CD4-positive, alpha-beta T cell (primary cell): ENCODE measurements around the gene ZNF263. TPM values are rescaled to one million over a fixed set of nuclear protein-coding genes. Genes with fewer than 3 reads are reported as not detected.
A peak's percentile ranks its signal among the peaks of the same experiment; 100 is the strongest.

Source experiments
- ATAC-seq: fragments of 200-7000 bp; cut with Tn5 transposase; one replicate; pipeline ENCODE4 v1.10.0; 2022; ENCODE audit warnings: mild to moderate bottlenecking; ENCODE audit not compliant: poor library complexity
- CTCF ChIA-PET: fragments of 350-600 bp; sonication (Branson Sonifier 250); formaldehyde crosslinking; loops from one replicate; lab custom pipeline; 2021; ENCODE audit warnings: antibody characterized with exemption, inconsistent platforms; lab: Charles Lee
- POLR2A ChIA-PET: fragments of 350-600 bp; sonication (Branson Sonifier 250); formaldehyde crosslinking; loops from one replicate; lab custom pipeline; 2021; ENCODE audit warnings: antibody characterized with exemption, inconsistent platforms; lab: Charles Lee
- DNase-seq, 14 experiments: peaks; one replicate each; pipeline ENCODE4 v3.0.0-alpha.2; 2013 to 2020; ENCODE audit warnings: mixed read lengths in 2 of 14
- H3K27ac ChIP-seq, 2 donors: one replicate each; pipeline versions ENCODE4 v1.5.1 to v1.7.0; 2013; ENCODE audit warnings: low read length in 2 of 2, low read depth in 1 of 2, mild to moderate bottlenecking in 1 of 2
- H3K27me3 ChIP-seq, 2 experiments: 1 replicate in 1 of 2; 2 replicates in 1 of 2; pipeline versions ENCODE4 v1.6.1 to v1.7.0; 2013; ENCODE audit warnings: low read length in 2 of 2, control low read depth in 1 of 2, mild to moderate bottlenecking in 1 of 2, moderate library complexity in 1 of 2; ENCODE audit not compliant: insufficient read depth in 2 of 2, control insufficient read depth in 1 of 2
- H3K36me3 ChIP-seq: one replicate; pipeline ENCODE4 v1.6.1; 2013; ENCODE audit warnings: low read length, control low read depth; ENCODE audit not compliant: insufficient read depth
- H3K4me1 ChIP-seq: one replicate; pipeline ENCODE4 v1.6.1; 2013; ENCODE audit warnings: low read length, control low read depth; ENCODE audit not compliant: insufficient read depth
- H3K4me3 ChIP-seq: one replicate; pipeline ENCODE4 v1.5.1; 2013; ENCODE audit warnings: mild to moderate bottlenecking, low read length, moderate library complexity
- H3K9me3 ChIP-seq, 2 experiments: 1 replicate in 1 of 2; 2 replicates in 1 of 2; pipeline versions ENCODE4 v1.6.1 to v1.7.0; 2013; ENCODE audit warnings: low read length in 2 of 2, mild to moderate bottlenecking in 2 of 2, control low read depth in 1 of 2, moderate library complexity in 1 of 2; ENCODE audit not compliant: control insufficient read depth in 1 of 2, insufficient read depth in 1 of 2
- H3K27ac Mint-ChIP-seq: one replicate; pipeline ENCODE4 v1.8.0; 2020; ENCODE audit warnings: mixed read lengths
- H3K27me3 Mint-ChIP-seq: one replicate; pipeline ENCODE4 v1.8.0; 2021; ENCODE audit warnings: mixed read lengths
- H3K36me3 Mint-ChIP-seq: one replicate; pipeline ENCODE4 v1.8.0; 2021; ENCODE audit warnings: low read depth, mixed read lengths
- H3K4me1 Mint-ChIP-seq: one replicate; pipeline ENCODE4 v1.8.0; 2021; ENCODE audit warnings: low read depth, mixed read lengths
- H3K4me3 Mint-ChIP-seq: one replicate; pipeline ENCODE4 v1.8.0; 2020; ENCODE audit warnings: mild to moderate bottlenecking, mixed read lengths
- H3K9me3 Mint-ChIP-seq: one replicate; pipeline ENCODE4 v1.8.0; 2020; ENCODE audit warnings: mixed read lengths
- intact Hi-C, 2 experiments: fragments of 100-400 bp; cut with DNase I in 1 of 2; cut with micrococcal nuclease in 1 of 2; formaldehyde crosslinking; loops; one replicate each; pipeline versions ENCODE4 v1.15.1 to v1.9.0; 2023 to 2025; cut with DNase I, micrococcal nuclease
- total RNA-seq, 174 experiments: library from RNA in 2 of 174; stranded (reverse) in 2 of 174; gene quantifications; one replicate each; pipeline ENCODE4 v1.2.3 and lab custom pipeline; 2021 to 2026
- TF ChIP-seq, protein P1 (sequence below): fragments of 200-600 bp; IDR thresholded peaks from one replicate; pipeline ENCODE4 v1.8.0; 2022; ENCODE audit warnings: antibody characterized with exemption, mild to moderate bottlenecking

The ZNF263 gene
- total RNA-seq, 2 experiments from 2014 or later: 35.3 to 39.4 TPM

DNA sequence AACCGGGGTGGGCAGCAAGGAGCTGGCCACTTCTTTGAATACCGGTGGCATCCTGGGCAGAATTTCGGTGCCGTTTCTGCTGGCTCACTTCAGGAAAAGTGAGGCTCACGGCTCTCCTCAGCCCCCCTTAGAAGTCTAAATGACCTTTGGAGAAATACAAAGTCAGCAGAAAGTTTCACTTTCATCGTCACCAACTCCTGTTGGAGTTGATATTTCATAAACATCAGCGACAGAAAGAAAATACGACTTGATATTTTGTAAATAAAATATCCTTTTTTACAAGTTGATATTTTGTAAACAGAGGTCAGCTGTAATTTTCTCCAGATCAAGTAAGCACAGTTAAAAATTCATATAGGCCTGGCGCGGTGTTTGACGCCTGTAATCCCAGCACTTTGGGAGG, 22.8 kb downstream of the ZNF263 start:
- DNase-seq (no peak), ATAC-seq (no peak)
- H3K27me3 ChIP-seq: no peaks in the 10 kb centered on the region
- TF ChIP-seq, protein P1, sequence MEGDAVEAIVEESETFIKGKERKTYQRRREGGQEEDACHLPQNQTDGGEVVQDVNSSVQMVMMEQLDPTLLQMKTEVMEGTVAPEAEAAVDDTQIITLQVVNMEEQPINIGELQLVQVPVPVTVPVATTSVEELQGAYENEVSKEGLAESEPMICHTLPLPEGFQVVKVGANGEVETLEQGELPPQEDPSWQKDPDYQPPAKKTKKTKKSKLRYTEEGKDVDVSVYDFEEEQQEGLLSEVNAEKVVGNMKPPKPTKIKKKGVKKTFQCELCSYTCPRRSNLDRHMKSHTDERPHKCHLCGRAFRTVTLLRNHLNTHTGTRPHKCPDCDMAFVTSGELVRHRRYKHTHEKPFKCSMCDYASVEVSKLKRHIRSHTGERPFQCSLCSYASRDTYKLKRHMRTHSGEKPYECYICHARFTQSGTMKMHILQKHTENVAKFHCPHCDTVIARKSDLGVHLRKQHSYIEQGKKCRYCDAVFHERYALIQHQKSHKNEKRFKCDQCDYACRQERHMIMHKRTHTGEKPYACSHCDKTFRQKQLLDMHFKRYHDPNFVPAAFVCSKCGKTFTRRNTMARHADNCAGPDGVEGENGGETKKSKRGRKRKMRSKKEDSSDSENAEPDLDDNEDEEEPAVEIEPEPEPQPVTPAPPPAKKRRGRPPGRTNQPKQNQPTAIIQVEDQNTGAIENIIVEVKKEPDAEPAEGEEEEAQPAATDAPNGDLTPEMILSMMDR: no peak
- H3K36me3 Mint-ChIP-seq: peaks cover 88% of the 10 kb centered on the region
- no peaks in the 10 kb centered on the region for H3K27me3 Mint-ChIP-seq
- H3K4me3 Mint-ChIP-seq: peak overlapping the region; percentile 86
- ChIA-PET CTCF (interaction anchor here (0.8 to 1.9 kb wide), 3 partner anchors 9 to 138 kb away, joined by 3 to 5 read pairs (median 4); partner anchors contain the start of genes NAA60, ZNF174, ZNF597 and ZSCAN32), POLR2A (interaction anchor here (0.7 to 4.0 kb wide), 15 partner anchors 9 to 137 kb away, joined by 3 to 48 read pairs (median 4); partner anchors contain the start of genes NAA60, ZNF174, ZNF263 and ZNF597)
- H3K9me3 ChIP-seq: peaks cover 43 to 62% of the 10 kb centered on the region in 2 experiments
- H3K27ac Mint-ChIP-seq: peak overlapping the region; percentile 82
- H3K9me3 Mint-ChIP-seq: peaks cover 16% of the 10 kb centered on the region
- H3K36me3 ChIP-seq: peaks cover 18% of the 10 kb centered on the region
- H3K4me1 Mint-ChIP-seq: peaks cover 22% of the 10 kb centered on the region
- peaks cover 28% of the 10 kb centered on the region for H3K4me1 ChIP-seq
- H3K4me3 ChIP-seq: peak overlapping the region; percentile 91
- peak overlapping the region; percentile 76 to 89 for H3K27ac ChIP-seq
- intact Hi-C loops: loop anchor here (1.0 to 5.0 kb wide), 4 partner anchors 41 to 151 kb away; partner anchors contain the start of genes NAA60 (in 1 of the 2) and ZNF597 (in 1 of the 2)

DNA sequence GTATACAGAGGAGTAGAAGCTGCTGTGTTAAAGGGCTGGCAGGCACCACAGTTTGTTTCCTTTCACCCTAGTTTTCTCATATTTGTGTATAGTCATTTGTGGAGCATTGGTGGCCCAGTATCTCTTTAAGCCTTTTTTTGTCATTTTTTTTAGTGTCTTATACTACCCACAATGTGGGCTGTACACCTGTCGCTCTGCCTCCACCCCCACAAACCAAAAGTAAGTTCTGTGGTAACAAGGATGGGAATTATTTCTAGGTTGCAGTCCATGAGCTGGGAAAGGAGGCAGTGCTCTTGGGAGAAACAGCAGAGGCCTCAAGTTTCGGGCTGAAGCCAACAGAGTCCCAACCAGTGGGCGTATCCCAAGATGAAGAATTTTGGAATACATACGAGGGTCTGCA, 28.2 kb downstream of the ZNF263 start:
- H3K36me3 Mint-ChIP-seq: peaks cover 99% of the 10 kb centered on the region
- ChIA-PET POLR2A (no interaction called here), CTCF (no interaction called here)
- H3K27ac Mint-ChIP-seq: no peak overlapping the region
- DNase-seq (no peak), ATAC-seq (no peak)
- H3K4me3 Mint-ChIP-seq: no peak overlapping the region
- Histone ChIP-seq H3K27ac (no peak overlapping the region), H3K36me3 (peaks cover 45% of the 10 kb centered on the region), H3K27me3 (no peaks in the 10 kb centered on the region), H3K4me1 (peaks cover 11% of the 10 kb centered on the region), H3K9me3 (peaks cover 63 to 86% of the 10 kb centered on the region in 2 experiments), H3K4me3 (no peak overlapping the region)
- H3K27me3 Mint-ChIP-seq: no peaks in the 10 kb centered on the region
- H3K4me1 Mint-ChIP-seq: peaks cover 9% of the 10 kb centered on the region
- peaks cover 25% of the 10 kb centered on the region for H3K9me3 Mint-ChIP-seq
- intact Hi-C loops: loop anchor here in 1 of 2 experiments (5.0 kb wide), 1 partner anchor 71 kb away; no protein-coding TSS in a partner anchor
- TF ChIP-seq, protein P1: no peak

DNA sequence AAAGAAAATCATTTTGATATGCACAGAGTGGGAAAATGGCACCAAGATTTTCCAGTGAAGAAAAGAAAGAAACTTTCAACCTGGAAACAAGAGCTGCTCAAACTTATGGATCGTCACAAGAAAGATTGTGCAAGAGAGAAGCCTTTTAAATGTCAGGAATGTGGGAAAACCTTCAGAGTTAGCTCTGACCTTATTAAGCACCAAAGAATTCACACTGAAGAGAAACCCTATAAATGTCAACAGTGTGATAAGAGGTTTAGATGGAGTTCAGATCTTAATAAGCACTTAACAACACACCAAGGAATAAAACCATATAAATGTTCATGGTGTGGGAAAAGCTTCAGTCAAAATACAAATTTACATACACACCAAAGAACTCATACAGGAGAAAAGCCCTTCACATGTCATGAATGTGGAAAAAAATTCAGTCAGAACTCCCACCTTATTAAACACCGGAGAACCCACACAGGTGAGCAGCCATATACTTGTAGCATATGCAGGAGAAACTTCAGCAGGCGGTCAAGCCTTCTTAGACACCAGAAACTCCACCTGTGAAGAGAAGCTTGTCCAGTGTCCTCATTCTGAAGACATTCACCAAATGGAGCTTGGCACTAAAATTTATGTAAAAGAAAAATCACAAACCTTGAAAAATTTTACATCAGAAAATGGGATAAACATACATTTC, 34.2 kb downstream of the ZNF263 start:
- POLR2A ChIA-PET: interaction anchor here (0.8 to 1.8 kb wide), 4 partner anchors 11 to 84 kb away, joined by 3 to 8 read pairs (median 4); partner anchors contain the start of genes TIGD7, ZNF174, ZNF75A and ZSCAN32
- no peaks in the 10 kb centered on the region for H3K27me3 ChIP-seq
- CTCF ChIA-PET: no interaction called here
- no peaks in the 10 kb centered on the region for H3K27me3 Mint-ChIP-seq
- H3K9me3 ChIP-seq: peaks cover 42 to 96% of the 10 kb centered on the region in 2 experiments
- H3K4me3 ChIP-seq: no peak overlapping the region
- TF ChIP-seq, protein P1: no peak
- no peaks in the 10 kb centered on the region for H3K4me1 ChIP-seq
- H3K9me3 Mint-ChIP-seq: peaks cover 27% of the 10 kb centered on the region
- H3K27ac Mint-ChIP-seq: no peak overlapping the region
- intact Hi-C loops: no loop called here
- ATAC-seq (no peak), DNase-seq (peak in 2 of 14 experiments; percentile 1 to 4)
- no peak overlapping the region for H3K27ac ChIP-seq
- H3K36me3 Mint-ChIP-seq: peaks cover 89% of the 10 kb centered on the region
- H3K4me3 Mint-ChIP-seq: no peak overlapping the region
- H3K36me3 ChIP-seq: peaks cover 44% of the 10 kb centered on the region
- H3K4me1 Mint-ChIP-seq: no peaks in the 10 kb centered on the region
